Measurements from ENCODE around the gene KIF3C.

The KIF3C gene

GRCh38 chr2:25878361-25879132, 103.8 kb downstream of the KIF3C start, which contains the start of gene ASXL2:
ASXL2 (minus strand) TSS chr2:25878487; CDS start chr2:25878222, 265 bp downstream.
- peak; percentile 96 for DNase-seq (ENCODE audit: low spot score)

GRCh38 chr2:25877431-25878360, 104.6 kb downstream of the KIF3C start:
- FAIRE-seq (peak; percentile 25), DNase-seq (ENCODE audit: low spot score) (peak; percentile 36)

More at GRCh38 chr2:25878361-25879132, 103.8 kb downstream of the KIF3C start, which contains the start of gene ASXL2:
- FAIRE-seq, result peak; percentile 57
